Nephron progenitor cell (in vitro differentiated cells): Measurements from ENCODE around the gene COX5A.
"Not testable (repeated sequence)": the region's sequence is repeated elsewhere in the genome, so short reads cannot be mapped to it uniquely, and the experiment has no call there.

ENCODE experiments used
- DNase-seq: peaks from one replicate; pipeline ENCODE4 v3.0.0; 2021
- H3K27ac Mint-ChIP-seq: 2 replicates; pipeline ENCODE4 v1.8.0; 2021; ENCODE audit warnings: mild to moderate bottlenecking, moderate library complexity, mixed read lengths
- H3K27me3 Mint-ChIP-seq: 2 replicates; pipeline ENCODE4 v1.8.0; 2021; ENCODE audit warnings: mild to moderate bottlenecking, low read depth, mixed read lengths; ENCODE audit not compliant: poor library complexity
- H3K36me3 Mint-ChIP-seq: 2 replicates; pipeline ENCODE4 v1.8.0; 2021; ENCODE audit warnings: low read depth, mixed read lengths
- H3K4me1 Mint-ChIP-seq: 2 replicates; pipeline ENCODE4 v1.8.0; 2021; ENCODE audit warnings: mixed read lengths
- H3K4me3 Mint-ChIP-seq: 2 replicates; pipeline ENCODE4 v1.8.0; 2021; ENCODE audit warnings: mild to moderate bottlenecking, moderate library complexity, mixed read lengths
- H3K9me3 Mint-ChIP-seq: 2 replicates; pipeline ENCODE4 v1.8.0; 2021; ENCODE audit warnings: mild to moderate bottlenecking, moderate library complexity, mixed read lengths
- TF ChIP-seq, protein P1 (sequence below): fragments of 200-600 bp; sonication (generic); IDR thresholded peaks from 2 replicates; pipeline ENCODE4 v1.5.0; 2021; ENCODE audit warnings: antibody characterized with exemption

COX5A gene

DNA sequence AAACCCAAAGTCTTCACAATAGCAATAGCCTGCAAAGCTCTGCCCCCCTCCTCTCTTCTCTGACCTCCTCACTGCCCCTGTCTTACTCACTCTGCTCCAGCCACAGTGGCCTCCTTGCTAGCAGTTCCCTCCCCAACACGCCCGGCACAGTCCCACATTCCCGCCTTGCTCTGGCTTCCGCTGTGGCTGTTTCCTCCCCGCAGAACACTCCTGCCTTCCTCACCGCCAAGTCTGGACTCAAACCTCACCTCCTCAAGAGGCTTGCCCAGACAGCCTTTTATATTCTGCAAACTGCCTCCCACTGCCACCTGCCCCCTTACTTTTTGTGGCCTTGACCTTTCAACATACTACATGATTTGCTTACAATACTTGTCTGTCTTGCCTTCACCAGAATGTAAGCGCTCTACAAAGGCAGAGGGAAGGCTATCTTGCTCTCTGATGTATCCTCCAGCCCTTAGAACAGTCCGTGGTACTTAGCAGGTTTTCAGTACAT, 48.4 kb downstream of the COX5A start:
- peaks cover 10% of the 10 kb centered on the region for H3K27me3 Mint-ChIP-seq
- H3K4me3 Mint-ChIP-seq: peak overlapping the region; percentile 88
- peak; percentile 50 for DNase-seq
- peak overlapping the region; percentile 19 for H3K27ac Mint-ChIP-seq
- H3K9me3 Mint-ChIP-seq: no peaks in the 10 kb centered on the region
- TF ChIP-seq, protein P1, sequence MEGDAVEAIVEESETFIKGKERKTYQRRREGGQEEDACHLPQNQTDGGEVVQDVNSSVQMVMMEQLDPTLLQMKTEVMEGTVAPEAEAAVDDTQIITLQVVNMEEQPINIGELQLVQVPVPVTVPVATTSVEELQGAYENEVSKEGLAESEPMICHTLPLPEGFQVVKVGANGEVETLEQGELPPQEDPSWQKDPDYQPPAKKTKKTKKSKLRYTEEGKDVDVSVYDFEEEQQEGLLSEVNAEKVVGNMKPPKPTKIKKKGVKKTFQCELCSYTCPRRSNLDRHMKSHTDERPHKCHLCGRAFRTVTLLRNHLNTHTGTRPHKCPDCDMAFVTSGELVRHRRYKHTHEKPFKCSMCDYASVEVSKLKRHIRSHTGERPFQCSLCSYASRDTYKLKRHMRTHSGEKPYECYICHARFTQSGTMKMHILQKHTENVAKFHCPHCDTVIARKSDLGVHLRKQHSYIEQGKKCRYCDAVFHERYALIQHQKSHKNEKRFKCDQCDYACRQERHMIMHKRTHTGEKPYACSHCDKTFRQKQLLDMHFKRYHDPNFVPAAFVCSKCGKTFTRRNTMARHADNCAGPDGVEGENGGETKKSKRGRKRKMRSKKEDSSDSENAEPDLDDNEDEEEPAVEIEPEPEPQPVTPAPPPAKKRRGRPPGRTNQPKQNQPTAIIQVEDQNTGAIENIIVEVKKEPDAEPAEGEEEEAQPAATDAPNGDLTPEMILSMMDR: no peak
- H3K36me3 Mint-ChIP-seq: peaks cover 17% of the 10 kb centered on the region
- peaks cover 38% of the 10 kb centered on the region for H3K4me1 Mint-ChIP-seq

DNA sequence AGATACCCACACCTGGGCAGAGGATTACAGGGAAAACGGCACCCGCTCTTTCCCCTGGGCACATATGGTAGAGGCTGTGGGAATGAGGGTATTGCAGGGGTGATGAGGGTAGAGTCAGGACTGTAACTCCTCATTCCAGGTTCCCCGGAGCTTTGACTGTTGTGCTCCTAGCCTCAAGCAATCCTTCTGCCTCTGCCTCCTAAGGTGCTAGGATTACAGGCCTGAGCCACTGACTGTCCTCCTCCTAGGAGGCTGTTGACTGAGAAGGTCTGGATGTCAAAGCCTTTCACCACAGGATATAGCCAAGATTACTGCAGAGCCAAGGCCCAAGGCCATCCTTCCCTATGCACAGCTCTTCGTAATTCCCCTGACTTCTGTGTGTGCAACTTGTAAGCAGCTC, 49.2 kb downstream of the COX5A start:
- no peak for DNase-seq
- peaks cover 10% of the 10 kb centered on the region for H3K27me3 Mint-ChIP-seq
- H3K27ac Mint-ChIP-seq: no peak overlapping the region
- no peaks in the 10 kb centered on the region for H3K9me3 Mint-ChIP-seq
- H3K36me3 Mint-ChIP-seq: peaks cover 13% of the 10 kb centered on the region
- H3K4me3 Mint-ChIP-seq: peak overlapping the region; percentile 88
- peaks cover 39% of the 10 kb centered on the region for H3K4me1 Mint-ChIP-seq
- TF ChIP-seq, protein P1: no peak

DNA sequence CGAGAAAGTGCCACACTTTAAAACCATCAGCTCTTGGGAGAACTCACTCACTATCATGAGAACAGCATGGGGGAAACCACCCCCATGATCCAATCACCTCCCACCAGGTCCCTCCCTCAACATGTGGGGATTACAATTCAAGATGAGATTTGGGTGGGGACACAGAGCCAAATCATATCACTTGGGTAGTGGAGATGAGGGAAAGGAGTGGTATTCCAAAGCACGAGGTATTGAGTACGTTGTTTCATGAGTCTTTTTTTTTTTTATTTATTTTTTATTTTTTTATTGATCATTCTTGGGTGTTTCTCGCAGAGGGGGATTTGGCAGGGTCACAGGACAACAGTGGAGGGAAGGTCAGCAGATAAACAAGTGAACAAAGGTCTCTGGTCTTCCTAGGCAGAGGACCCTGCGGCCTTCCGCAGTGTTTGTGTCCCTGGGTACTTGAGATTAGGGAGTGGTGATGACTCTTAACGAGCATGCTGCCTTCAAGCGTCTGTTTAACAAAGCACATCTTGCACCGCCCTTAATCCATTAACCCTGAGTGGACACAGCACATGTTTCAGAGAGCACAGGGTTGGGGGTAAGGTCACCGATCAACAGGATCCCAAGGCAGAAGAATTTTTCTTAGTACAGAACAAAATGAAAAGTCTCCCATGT, 50.2 kb downstream of the COX5A start:
- H3K4me3 Mint-ChIP-seq, H3K9me3 Mint-ChIP-seq, H3K27ac Mint-ChIP-seq, DNase-seq, H3K36me3 Mint-ChIP-seq: not testable (repeated sequence)
- Mint-ChIP-seq H3K4me1 (peaks cover 39% of the 10 kb centered on the region), H3K27me3 (peaks cover 15% of the 10 kb centered on the region)

DNA sequence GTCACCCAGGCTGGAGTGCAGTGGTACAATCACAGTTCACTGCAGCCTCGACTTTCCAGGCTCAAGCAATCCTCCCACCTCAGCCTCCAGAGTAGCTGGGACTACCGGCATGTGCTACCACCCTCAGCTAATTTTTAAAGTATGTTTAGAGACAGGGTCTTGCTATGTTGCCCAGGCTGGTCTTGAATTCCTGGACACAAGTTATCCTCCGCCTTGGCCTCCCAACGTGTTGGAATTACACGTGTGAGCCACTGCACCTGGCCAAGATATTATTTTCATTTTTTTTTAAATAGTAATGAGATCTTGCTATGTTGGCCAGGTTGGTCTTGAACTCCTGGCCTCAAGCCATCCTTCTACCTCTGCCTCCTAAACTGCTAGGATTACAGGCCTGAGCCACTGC, 52.4 kb downstream of the COX5A start:
- no peak overlapping the region for H3K27ac Mint-ChIP-seq
- peaks cover 5% of the 10 kb centered on the region for H3K9me3 Mint-ChIP-seq
- DNase-seq: no peak
- H3K4me3 Mint-ChIP-seq: no peak overlapping the region
- H3K4me1 Mint-ChIP-seq: peaks cover 28% of the 10 kb centered on the region
- TF ChIP-seq, protein P1: no peak
- H3K27me3 Mint-ChIP-seq: peaks cover 15% of the 10 kb centered on the region
- H3K36me3 Mint-ChIP-seq: no peaks in the 10 kb centered on the region

DNA sequence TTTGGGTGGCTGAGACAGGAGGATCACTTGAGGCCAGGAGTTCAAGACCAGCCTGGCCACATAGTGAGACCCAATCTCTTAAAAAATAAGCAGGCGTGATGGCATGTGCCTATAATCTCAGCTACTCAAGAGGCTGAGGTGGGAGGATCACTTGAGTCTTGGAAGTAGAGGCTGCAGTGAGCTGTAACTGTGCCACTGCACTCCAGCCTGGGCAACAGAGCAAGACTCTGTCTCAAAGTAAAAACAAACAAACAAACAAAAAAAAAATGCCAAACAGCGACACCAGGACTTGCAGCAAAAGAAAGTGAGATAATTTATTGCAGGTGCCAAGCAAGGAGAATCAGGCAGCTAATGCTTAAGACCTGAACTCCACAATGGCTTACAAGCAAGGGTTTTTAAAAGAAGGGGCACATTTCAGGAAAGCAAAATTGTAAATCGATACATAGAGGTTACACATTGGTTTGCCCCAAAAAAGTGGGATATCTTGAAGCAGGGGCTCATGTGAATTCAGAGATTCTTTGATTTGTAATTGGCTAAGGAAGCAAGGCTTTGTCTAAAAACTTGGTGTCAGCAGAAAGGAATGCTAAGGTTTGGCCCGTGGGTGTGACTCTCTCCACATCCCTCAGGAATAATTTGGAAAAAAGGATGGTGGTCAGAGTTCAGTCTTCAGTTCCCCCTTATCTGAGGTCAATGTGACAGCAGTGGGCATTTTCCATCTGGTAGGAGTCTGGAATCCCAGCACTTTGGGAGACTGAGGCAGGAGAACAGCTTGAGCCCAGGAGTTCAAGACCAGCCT, 53.2 kb downstream of the COX5A start:
- no peak overlapping the region for H3K27ac Mint-ChIP-seq

DNA sequence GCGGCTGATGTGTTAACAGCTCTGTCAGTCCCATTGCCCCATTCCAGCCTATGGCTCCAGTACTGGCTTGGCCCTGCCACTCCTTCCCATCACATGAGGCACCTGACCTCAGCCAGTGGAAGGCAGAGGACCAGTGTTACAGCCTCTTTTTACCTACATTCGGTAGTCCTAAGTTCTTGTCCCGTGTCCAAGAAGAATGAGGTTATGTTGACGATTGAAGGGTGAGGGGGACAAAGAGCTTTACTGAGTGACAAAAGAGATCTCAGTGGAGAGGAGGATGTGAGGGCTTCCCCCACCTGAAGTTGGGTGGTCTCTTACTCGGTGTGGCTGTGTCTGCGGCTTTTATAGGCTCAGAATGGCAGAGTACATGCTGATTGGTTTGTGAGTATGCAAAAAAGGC, 55.3 kb downstream of the COX5A start:
- TF ChIP-seq, protein P1: no peak
- Mint-ChIP-seq H3K27ac (peak overlapping the region; percentile 73), H3K4me1 (peaks cover 11% of the 10 kb centered on the region), H3K4me3 (no peak overlapping the region), H3K9me3 (peaks cover 5% of the 10 kb centered on the region), H3K36me3 (no peaks in the 10 kb centered on the region), H3K27me3 (peaks cover 15% of the 10 kb centered on the region)
- no peak for DNase-seq

More for the DNA sequence above, 53.2 kb downstream of the COX5A start:
- H3K27me3 Mint-ChIP-seq: peaks cover 15% of the 10 kb centered on the region
- DNase-seq: no peak
- TF ChIP-seq, protein P1: no peak
- H3K36me3 Mint-ChIP-seq: no peaks in the 10 kb centered on the region
- peaks cover 23% of the 10 kb centered on the region for H3K4me1 Mint-ChIP-seq
- H3K9me3 Mint-ChIP-seq: peaks cover 5% of the 10 kb centered on the region
- H3K4me3 Mint-ChIP-seq: no peak overlapping the region
